GM21515 (cell line): ENCODE data around the gene IL6.
"Not testable (repeated sequence)": the region's sequence is repeated elsewhere in the genome, so short reads cannot be mapped to it uniquely, and the experiment has no call there.

Experiments
- ATAC-seq: cut with Tn5 transposase; IDR thresholded peaks from one replicate; pipeline ENCODE4 v1.9.1; 2021; ENCODE audit not compliant: unreplicated experiment

Gene IL6

GRCh38 chr7:22726907-22727713 is at the start of gene IL6:
TSS of gene IL6 (plus strand) at chr7:22727200. CDS start at chr7:22727263, 63 bp downstream.
- ATAC-seq, result no peak

DNA sequence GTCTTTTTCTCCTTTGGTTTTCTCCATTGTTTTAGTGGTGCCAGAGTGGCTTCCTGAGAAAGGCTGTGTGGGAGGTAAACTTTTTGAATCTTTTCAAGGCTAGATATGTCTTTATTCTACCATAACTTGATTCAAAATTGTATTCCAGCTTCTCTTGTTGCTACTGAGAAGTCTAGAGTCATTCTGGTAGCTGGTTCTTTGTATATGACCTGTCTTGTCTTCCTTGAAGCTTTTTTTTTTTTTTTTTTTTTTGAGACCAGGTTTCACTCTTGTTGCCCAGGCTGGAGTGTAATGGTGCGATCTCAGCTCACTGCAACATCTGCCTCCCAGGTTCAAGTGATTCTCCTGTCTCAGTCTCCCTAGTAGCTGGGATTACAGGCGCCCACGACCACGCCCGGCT is 49.7 kb upstream of the IL6 start:
- ATAC-seq, result not testable (repeated sequence)

DNA sequence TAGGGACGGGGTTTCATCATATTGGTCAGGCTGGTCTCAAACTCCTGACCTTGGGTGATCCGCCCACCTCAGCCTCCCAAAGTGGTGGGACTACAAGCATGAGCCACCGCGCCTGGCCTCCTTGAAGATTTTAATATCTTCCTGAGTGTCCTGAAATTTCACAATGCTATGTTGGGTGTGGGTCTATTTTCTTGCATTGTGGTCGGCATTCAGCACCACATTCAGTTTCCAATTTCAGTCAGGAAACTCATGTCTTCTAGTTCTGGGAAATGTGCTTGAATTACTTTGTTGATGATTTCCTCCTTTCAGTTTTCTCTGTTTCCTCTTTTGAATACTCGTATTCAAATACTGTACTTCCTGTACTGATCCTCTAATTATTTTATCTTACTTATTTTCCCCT is 49.3 kb upstream of the IL6 start:
- ATAC-seq, result no peak

DNA sequence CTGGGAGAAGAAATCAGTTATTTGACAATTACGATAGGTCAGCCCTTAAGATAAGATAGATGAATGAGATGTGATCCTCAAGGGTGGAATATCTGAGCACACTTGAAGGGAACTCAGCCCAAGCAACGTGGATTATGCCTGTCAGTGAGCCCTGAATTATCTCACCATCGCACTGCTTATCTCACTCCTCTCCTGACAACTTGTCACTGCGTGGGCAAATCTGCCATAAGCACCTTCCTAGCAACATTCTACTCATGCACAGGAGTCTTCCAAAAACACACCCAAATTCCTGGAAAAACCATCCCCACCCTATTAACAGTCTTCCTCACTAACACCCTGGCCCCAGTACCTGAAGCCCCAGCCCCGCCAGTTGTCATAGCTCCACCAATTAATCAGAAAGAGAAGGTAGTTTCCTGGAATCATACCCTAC is 46.5 kb upstream of the IL6 start:
- ATAC-seq, result no peak

- no peak for ATAC-seq
These were observed 45.7 kb upstream of the IL6 start for GRCh38 chr7:22681312-22681711.

GRCh38 chr7:22681852-22682657 is 44.9 kb upstream of the IL6 start:
- no peak for ATAC-seq

DNA sequence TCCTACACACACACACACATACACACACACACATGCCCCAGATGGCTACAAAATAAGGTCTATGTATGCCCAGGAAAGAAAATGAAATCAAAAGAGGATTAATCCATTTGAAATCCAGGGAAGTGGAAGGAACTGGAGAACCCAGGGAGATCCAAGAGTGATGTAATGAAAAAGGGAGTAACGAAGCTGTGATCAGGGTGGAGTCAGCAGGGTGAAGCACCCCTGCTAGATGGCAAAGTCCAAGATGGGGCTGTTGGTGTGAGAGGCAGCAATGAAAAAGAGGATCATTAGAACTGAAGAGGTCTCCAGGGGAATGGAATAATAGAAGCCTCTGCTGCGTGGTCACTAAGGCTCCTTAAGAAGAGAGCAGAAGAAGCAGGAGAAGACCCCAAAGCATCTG is 43.6 kb upstream of the IL6 start:
- ATAC-seq, result no peak

DNA sequence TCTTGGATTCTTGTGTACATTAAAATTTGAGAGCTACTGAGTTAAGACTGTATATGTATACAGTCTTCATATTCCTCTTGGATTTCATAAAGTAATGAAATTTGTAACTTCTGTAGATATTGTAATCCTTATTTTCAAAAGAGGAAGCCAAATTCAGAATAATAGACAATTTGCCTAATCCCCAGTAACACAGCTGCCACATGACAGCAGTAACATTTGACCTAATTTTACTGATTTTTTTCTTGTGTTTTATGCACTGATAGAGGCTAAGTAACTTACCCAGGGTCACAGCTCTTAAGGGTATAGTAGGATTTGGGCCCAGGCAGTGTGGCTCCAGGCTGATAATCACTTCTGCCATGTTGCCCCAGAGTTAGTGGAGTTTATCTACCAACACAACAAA is 40.4 kb upstream of the IL6 start:
- ATAC-seq, result no peak

DNA sequence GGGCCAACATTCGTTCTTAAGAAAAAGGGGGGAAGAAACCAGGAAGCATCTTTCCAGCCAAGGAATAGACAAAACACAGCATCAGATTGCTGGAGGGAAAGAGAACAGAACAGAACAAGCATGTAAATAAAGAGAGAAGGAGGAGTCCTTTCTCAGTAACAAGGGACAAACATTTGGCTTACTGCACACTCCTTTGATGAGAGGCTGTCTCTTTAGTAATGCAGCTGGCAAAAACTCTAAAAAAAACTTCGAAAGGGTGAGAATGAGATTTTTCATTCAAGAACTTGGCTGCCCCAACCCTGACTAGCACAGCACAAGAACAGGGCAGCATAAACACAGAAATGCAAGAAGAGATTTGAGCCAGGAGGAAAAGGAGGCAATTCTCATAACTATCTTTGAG is 38.9 kb upstream of the IL6 start:
- no peak for ATAC-seq

DNA sequence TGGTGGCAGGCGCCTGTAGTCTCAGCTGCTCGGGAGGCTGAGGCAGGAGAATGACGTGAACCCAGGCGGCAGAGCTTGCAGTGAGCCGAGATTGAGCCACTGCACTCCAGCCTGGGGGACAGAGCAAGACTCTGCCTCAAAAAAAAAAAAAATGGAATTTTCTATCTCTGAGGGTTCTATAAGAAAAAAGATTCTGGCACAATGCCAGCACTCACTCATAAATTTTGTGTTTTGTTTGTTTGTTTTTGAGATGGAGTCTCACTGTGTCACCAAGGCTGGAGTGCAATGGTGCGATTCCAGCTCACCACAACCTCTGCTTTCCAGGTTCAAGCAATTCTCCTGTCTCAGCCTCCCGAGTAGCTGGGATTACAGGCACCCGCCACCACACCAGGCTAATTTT is 38.1 kb upstream of the IL6 start:
- ATAC-seq, result not testable (repeated sequence)

- peak; percentile 47 for ATAC-seq
These were observed 32.3 kb upstream of the IL6 start for GRCh38 chr7:22694597-22695207.

- no peak for ATAC-seq
These were observed 31.4 kb upstream of the IL6 start for GRCh38 chr7:22695476-22696132.

GRCh38 chr7:22696541-22697228 is 30.3 kb upstream of the IL6 start:
- no peak for ATAC-seq

DNA sequence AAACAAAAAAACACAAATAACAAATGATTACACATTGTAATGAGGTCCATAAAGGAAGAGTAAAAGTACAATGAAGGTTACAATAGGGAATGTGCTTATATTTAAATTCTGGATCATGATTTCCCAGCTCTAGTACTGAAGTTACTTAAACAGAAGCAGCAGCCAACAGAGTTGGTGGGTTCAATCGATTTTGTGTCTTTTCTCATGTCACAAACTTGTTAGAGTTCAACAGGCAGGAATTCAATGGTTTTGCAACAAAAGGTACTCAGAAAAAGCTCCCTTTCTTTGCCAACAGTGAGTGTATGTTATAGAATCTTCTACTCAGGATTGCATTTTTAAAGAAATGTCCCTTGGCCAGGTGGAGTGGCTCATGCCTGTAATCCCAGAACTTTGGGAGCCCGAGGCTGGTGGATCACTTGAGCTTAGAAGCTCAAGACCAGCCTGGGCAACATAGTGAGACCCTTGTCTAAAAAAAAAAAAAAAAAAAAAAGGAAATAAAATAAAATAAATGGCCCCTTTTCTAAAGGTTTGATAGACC is 29.6 kb upstream of the IL6 start:
- no peak for ATAC-seq

DNA sequence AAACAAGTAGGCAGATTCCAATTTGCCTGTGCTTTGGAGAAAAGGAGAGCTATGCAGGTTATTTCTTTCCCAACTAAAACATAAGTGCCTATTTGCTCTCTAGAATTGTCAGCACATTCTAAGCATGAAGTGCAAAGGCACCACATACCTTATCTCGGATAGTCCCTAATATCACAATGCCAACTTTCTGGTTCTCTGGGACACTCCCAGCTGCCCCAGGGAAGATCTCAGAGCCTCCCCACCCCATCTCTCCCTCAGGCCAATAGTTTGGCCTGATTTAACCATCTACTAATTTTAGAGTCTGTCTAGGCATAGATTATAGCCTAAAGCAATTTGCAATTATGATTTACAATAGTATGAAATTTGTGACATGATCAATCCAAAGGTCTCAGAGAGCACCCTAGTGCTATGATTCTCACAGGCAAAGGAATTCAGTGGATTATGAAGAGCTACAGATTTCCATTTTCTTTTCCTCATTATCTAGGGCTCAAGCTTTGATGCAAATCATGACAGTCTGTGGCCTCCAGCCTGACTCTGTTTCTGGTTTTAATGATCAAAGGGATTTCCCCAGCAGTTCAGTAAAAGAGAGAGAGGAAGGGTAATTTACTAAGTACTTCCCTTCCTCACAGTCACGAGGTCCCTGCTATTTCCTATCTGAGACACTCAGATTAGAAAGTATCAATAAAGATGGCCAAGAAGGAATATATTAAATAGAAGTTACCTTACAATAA is 29.0 kb upstream of the IL6 start:
- peak; percentile 83 for ATAC-seq

DNA sequence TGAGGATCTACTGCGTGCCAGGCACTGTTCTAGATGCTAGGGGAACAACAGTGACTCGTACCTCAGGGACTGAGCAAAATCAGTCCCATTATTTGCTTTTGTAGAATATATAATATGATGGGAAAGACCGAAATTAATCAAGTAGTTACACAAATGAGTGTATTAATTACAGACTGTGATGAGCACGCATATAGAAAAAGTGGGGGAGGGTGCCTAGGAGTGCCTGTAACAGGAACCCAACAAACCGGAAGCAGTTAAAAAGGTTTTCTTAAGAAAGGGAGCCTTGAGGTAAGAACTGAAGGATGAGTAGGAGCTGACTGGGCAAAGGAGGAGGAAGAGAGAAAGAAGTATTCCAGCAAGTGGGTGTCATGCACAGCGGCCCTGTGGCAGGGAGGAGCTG is 28.2 kb upstream of the IL6 start:
- ATAC-seq, result no peak

GRCh38 chr7:22700559-22701002 is 26.4 kb upstream of the IL6 start:
- ATAC-seq, result no peak

DNA sequence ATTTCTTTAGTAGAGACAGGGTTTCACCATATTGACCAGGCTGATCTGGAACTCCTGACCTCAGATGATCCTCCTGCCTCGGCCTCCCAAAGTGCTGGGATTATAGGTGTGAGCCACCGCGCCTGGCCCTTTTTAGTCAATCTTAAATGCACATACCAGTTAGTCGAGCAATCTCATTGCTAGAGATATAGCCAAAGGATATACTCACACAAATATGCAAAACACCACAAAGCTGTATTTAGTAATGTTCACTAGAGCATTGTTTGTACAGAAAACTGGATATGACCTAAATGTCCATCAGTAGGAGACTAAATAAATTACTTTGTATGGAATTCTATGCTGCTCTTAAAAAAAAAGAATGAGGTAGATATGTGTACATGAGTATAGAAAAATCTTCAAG is 24.5 kb upstream of the IL6 start:
- no peak for ATAC-seq

GRCh38 chr7:22703107-22703855 is 23.7 kb upstream of the IL6 start:
- not testable (repeated sequence) for ATAC-seq
